ENCODE results near the gene SPSB1. TPM values are rescaled to one million over a fixed set of nuclear protein-coding genes. Genes with fewer than 3 reads are reported as not detected.

Gene SPSB1
- total and polyA plus RNA-seq, 2 of the 4 experiments (the other 2 are of a cell fraction): 16.7 to 19.8 TPM

- Histone ChIP-seq H4K5ac (ENCODE audit: low read depth, low read length) (no peak overlapping the region), H3K56ac (ENCODE audit: extremely low read depth, insufficient read depth, low read length) (no peak overlapping the region), H3K23ac (ENCODE audit: low read depth, low read length) (no peak overlapping the region), H3K9ac (ENCODE audit: low read depth, low read length) (no peak overlapping the region), H3K14ac (replicated peaks; ENCODE audit: low read depth, low read length) (no peak overlapping the region), H2AK5ac (ENCODE audit: low read depth, low read length) (no peak overlapping the region), H3K9me1 (ENCODE audit: insufficient read depth, low read length) (peaks cover 33% of the 10 kb centered on the region), H2BK5ac (ENCODE audit: low read depth, low read length, poor library complexity, severe bottlenecking) (no peak overlapping the region), H4K91ac (ENCODE audit: insufficient read depth, low read depth, low read length) (no peak overlapping the region), H3K4me2 (ENCODE audit: low read depth, low read length) (no peak overlapping the region), H2AFZ (replicated peaks; ENCODE audit: low read length, poor library complexity) (no peak overlapping the region), H3K4me3 (ENCODE audit: insufficient read depth, low read depth, low read length) (no peak overlapping the region), H3K27ac (ENCODE audit: insufficient read depth, low read length) (no peak overlapping the region), H4K20me1 (ENCODE audit: insufficient read depth, low read length) (peaks cover 88% of the 10 kb centered on the region), H3K4ac (ENCODE audit: low read depth, low read length) (0 out of 2 replicates have a peak overlapping the region, but pooled peaks have one; percentile 2), H3K79me1 (ENCODE audit: low read depth in 1 of 2, low read length in 2 of 2) (peaks cover 48 to 85% of the 10 kb centered on the region in 2 experiments), H3K18ac (ENCODE audit: low read depth, low read length) (no peak overlapping the region), H3K9me3 (ENCODE audit: control insufficient read depth, insufficient read depth, low read length) (no peaks in the 10 kb centered on the region), H4K8ac (ENCODE audit: low read depth in 2 of 2, low read length in 2 of 2) (no peak overlapping the region), H2BK15ac (ENCODE audit: low read depth, low read length) (no peak overlapping the region), H3K4me1 (ENCODE audit: control insufficient read depth, insufficient read depth, low read length) (peaks cover 7% of the 10 kb centered on the region), H3K36me3 (ENCODE audit: control insufficient read depth, insufficient read depth, low read length) (no peaks in the 10 kb centered on the region), H2AK9ac (replicated peaks; ENCODE audit: low read depth, low read length, poor library complexity) (no peak overlapping the region), H3K27me3 (ENCODE audit: control insufficient read depth, insufficient read depth, low read length) (no peaks in the 10 kb centered on the region), H2BK120ac (ENCODE audit: low read depth, low read length) (no peak overlapping the region), H2BK20ac (ENCODE audit: low read depth, low read length) (no peak overlapping the region)
- DNase-seq (no peak), ATAC-seq (ENCODE audit: low read depth) (no peak)
- TF ChIP-seq MAFK (IDR thresholded peaks at IDR 0.05; ENCODE audit: low read depth, low read length): no peak
- TF ChIP-seq CEBPB (IDR thresholded peaks at IDR 0.05; ENCODE audit: low read depth, low read length): peak; percentile 70
- 90% methylated on average over 4 of the region's 13 CpGs; no CpG with 5 or more reads in 1 of the 2 experiments for WGBS, 2 experiments (ENCODE audit: extremely low coverage in 2 of 2, insufficient read length in 1 of 2)
- no TSS peak for BruUV-seq (replicated peaks)
- intact Hi-C loops (cut with micrococcal nuclease) (no loop called here), dilution Hi-C loops (cut with HindIII; ENCODE audit: low sequenced_read_pairs, unreplicated experiment) (no loop called here), in situ Hi-C loops (cut with MboI; ENCODE audit: low sequenced_read_pairs) (no loop called here)
- ChIA-PET POLR2A (ENCODE audit: unreplicated experiment) (no interaction called here), CTCF (no interaction called here)
These were observed 39.1 kb downstream of the SPSB1 start for GRCh38 chr1:9331558-9332346.

All from IMR-90 (cell line).